Bone marrow (tissue), 2 donors: Measurements from ENCODE around the gene E4F1.
"Not testable (repeated sequence)": the region's sequence is repeated elsewhere in the genome, so short reads cannot be mapped to it uniquely, and the experiment has no call there.

Experiments
- DNase-seq, 2 donors: peaks; one replicate each; lab custom pipeline; 2025; lab: John Stamatoyannopoulos, UW

Gene E4F1

DNA sequence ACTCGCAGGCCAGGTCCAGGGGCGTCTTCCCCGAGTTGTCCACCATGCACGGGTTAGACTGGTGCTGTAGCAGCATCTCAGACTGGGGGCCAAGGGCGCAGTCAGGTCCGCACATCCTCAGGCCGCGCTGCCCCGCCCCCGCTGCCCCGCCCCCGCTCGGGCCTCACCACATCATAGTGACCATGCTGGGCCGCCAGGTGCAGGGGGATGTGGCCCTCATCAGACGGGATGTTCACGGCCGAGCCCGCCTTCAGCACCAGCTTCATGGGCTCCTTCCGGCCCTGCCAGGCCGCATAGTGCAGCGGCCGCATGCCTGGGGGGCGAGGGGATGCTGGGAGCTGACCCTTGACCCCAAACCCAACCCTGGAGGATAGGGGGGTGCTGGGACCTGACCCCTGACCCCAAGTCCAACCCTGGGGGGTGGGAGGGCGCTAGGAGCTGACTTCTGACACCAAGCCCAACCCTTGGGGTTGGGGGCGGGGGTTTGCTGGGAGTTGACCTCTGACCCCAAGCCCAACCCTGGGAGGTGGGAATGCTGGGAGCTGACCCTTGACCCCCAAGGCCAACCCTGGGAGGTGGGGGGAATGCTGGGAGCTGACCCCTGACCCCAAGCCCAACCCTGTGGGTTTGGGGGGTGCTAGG, 34.0 kb upstream of the E4F1 start:
- DNase-seq: no peak

DNA sequence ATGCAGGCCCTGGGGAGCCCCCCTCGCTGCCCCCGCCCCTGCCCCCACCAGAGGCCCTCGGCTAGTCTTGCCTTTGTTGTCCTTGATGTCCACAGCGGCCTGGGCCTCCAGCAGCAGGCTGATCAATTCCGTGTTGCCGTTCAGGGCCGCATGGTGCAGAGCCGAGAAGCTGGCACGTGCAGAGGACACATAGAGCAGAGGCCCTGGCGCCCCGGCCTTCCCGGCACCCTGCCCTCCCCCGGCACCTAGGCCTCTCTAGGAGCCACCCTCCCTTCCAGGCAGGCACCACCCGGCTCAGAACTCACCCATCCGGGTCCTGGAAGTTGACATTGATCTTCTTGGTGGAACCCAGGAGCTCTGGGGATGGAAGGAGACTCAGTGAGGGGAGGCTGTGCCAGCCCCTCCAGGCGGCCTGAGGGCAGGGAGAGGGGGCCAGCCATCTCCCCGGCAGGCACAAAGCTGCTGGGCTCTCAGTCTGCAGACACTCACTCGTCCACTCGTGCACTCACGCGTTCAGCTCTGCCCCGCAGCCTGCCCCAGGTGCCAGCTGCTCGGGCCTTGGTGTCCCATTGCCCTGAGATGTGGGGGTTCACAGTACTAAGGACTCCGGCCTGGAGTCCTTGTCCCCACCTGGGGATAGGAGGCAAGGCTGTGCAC, 33.3 kb upstream of the E4F1 start:
- DNase-seq: no peak

- DNase-seq: no peak
Measured at GRCh38 chr16:2190659-2191445, 32.5 kb upstream of the E4F1 start.

DNA sequence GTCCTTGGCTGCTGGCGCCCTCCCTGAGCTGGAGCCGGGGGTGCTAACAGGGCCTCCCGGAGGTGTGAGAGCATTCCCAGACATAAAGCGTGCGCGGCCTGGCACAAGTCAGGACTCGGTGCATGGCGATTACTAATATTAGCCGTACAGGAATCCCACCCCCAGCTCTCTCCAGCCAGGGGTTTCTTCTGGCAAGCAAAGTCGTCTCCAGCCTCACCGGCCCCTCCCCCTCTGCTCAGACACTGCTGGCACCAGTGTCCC, 32.0 kb upstream of the E4F1 start:
- DNase-seq: no peak

DNA sequence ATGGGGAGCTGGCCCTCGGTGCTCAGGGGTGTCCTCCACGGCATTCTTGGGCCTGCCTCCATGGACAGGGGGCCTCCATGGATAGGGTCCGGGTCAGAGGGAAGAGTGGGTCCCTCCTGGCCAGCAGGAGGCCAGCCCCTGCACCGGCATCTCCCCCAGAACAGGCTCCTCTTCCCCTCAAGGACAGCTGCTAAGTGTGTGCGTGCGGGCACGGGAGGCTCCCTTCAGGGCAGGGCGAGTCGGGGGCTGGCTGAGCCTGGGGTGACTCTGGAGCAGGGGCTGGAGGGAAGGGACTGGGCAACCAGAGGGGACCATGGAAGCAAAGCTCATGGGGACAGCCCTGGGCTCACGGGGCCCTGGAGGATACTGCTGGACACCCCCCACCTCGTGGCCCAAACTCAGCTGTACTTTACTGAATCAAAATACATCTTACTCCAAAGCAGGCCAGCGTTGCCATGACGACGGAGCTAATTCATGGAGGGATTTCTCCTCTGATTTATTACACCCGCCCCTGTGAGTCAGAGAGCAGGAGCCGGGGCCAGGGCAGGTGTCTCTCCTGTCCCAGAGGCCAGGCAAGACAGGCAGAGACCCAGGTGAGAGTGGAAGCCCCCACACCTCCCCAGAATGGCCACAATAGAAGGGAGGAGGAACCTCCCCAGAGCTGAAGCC, 29.1 kb upstream of the E4F1 start:
- DNase-seq: no peak

DNA sequence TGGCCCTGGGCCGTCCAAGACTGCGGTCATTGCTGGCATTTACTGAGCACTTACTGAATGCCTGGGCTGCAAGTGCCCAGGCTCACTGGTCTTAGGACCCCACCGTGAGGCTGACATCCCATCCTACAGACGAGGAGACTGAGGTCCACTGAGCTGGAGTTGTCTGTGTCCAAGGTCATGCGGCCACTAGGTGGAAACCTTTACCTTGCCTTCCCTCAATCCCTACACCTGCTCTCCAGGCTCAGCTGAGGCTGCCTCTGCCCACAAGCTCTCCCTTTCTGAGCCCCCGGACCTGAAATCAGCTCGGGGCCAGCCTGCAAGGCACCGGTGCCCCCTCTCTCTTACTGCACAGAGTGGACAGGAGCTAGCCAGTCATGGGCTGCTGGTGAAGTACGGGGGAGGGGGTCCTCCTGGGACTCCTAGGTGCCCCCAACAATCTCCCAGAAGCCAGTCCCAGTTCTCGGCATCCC, 28.5 kb upstream of the E4F1 start:
- DNase-seq: no peak

DNA sequence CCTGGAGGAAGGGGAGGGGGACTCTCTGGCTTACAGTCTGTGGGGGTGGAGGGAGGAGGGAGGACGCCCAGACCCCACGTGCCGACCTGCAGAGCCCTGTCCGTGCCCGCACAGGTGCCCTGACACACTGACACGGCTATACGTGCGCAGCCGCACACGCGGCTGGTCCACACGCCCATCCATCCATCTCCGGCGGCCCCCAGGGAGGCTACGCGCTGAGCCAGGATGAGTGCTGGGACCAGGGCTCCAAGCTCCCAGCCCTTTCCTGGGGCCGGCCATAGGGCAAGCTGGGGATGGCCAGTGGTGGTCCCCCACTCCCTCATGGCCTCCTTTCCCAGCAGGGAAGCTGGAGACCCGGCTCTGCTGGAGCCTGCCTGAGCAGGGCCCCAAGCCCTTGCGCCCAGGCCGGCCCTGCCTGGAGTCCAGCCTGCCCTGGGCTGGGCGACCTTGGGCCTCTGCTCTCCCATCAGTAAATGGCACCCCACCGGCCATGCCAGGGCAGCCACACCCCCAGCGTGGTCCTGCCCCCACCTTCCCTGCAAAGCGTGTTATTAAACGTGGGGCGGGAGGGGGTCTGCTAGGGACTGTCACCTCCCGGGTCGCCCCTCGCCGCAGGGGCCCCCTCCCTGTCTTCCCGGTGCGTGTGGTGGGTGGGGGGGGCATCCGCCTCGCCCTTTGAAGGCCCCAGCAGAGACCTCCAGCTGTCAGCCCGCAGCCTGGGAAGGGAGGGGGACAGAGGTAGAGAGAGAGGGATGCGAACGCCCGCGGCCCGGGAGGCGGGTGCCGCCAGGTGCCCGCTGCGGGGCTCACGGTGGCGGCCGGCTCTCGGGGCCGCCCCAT, 27.8 kb upstream of the E4F1 start:
- no peak for DNase-seq

DNA sequence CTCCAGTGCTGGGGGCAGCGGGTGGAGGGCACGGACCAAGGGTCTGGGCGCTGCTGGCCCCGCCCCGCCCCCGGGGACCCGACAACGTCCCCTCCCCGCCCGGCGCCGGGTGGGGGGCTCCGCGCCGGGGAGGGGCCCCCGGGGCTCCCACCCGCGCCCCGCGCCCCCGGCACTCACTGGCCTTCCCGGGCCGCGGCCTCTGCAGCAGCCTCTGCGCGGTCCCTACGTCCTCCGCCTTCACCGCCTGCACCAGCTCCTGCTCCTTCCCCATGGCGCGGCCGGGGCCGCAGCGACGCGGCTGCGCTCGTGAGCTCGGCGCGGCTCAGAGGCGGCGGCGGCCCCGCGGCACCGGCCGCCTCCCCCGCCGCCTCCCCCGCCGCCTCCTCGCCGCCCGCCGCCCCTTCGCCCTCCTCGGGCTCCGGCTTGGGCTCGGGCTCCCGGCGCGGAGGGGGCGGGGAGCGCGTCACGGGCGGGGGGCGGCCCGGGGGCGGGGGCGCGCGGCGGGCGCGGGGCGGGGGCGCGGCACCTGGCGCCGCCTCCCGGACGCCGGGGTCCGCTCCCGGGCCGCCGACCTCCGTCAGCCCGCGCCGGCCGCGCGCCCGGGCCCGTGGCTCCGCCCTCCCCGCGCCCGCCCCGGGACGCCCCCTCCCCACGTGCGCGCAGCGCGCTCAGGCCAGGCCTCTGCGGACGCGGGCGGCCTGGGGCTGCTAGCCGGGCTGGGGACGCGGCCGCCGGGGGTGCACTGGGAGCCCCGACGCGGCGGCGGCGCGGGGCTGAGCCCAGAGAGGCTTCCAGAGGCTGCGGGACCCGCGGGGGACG, 27.0 kb upstream of the E4F1 start, which contains the start of gene CASKIN1:
TSS of gene CASKIN1 (minus strand) at position 444 of the 819 bp plus-strand sequence. CDS start at position 271, 173 bp downstream.
- DNase-seq: no peak

GRCh38 chr16:2196981-2197511, 26.3 kb upstream of the E4F1 start:
- DNase-seq: no peak

DNA sequence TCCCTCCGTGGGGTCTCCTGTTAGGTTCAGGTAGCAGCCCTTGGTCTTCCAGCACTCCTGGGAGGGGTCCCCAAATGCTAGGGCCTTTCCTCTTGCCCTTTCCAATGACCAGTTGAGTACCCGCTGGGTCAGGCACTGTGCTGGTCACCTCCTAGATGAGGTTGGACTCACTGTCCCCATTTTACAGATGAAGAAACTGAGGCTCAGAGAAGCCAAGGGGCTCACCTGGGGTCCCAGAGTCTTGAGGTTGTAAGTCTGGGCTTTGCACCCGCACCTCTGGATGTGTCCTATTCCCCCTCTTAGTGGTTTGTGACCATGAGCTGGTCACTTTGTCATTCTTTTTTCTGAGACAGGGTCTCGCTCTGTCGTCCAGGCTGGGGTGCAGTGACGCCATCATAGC, 25.6 kb upstream of the E4F1 start:
- no peak for DNase-seq

DNA sequence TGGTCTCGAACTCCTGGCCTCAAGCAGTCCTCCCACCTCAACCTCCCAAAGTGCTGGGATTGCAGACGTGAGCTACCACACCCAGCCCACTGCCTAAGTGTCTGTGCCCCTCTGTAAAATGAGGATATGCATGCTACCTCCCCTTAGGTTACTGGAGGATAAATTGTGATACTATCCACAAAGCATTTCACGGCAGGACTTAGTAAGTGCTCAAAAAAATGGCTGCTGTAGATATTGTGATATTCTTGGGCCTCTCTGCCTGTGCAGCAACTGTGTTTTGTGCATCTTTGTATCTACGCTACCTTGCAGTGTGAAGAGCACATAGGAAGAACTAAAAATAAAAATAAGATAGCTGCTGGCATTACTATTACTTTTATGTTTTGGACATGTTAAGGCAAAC, 25.1 kb upstream of the E4F1 start:
- DNase-seq: no peak

DNA sequence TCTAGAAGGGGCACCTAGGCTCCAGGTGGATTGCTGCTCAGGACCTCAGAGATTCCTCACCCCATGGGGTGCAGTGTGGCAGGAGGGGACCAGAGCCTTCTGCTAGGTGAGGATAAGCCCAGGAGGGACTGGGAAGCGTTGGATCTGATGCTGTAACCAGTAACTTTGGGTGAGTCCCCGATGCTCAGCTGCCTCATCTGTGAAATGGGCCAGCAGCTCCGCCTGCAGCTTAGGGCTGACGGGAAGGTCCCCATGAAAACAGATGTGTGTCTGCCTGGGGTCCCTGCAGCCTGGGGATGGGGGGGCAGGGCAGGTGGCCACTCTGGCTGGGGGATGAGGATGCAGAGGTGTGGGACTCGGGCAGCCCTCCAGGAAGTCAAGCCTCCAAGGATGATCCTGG, 24.3 kb upstream of the E4F1 start:
- DNase-seq: no peak

DNA sequence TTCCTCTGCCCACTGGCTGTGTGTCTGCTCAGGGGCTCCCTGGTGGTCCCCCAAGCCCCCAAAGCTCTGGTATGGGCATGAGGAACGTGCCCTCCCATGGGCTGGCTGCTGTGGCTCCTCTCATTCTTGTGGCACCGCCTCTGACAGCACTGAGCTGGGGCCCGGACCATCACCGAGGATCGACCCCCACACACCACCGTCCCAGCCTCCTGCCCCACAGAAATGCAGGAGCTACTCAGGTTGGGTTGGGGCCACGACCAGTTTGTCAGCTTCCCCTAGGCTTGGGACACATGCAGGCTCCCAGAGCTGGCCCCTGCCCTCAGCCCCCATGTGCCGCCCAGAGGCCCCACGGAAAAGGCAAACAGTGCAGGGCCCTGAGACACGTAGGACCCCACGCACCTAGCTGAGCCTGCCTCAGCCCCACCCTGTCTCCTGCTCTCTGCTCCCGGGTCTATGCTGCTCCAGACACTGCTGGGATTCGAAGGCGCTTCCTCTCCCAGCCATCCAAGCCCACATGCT, 23.7 kb upstream of the E4F1 start:
- no peak for DNase-seq

DNA sequence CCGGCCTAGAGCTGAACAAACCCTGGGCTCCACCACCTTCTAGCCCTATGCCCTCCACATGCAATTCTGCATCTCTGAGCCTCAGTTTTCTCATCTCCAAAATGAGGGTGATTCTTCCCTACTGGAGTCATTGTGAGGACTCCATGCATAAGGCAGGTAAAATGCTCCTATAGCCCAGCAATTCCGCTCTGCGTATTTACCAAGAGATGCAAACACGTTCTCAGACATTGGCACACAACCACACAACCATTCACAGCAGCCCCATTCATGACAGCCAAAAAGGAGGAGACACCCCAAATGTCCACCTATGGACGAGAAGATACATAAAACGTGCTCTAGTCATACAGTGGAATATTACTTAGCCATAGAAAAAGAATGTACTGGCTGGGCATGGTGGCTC, 23.1 kb upstream of the E4F1 start:
- DNase-seq: no peak

DNA sequence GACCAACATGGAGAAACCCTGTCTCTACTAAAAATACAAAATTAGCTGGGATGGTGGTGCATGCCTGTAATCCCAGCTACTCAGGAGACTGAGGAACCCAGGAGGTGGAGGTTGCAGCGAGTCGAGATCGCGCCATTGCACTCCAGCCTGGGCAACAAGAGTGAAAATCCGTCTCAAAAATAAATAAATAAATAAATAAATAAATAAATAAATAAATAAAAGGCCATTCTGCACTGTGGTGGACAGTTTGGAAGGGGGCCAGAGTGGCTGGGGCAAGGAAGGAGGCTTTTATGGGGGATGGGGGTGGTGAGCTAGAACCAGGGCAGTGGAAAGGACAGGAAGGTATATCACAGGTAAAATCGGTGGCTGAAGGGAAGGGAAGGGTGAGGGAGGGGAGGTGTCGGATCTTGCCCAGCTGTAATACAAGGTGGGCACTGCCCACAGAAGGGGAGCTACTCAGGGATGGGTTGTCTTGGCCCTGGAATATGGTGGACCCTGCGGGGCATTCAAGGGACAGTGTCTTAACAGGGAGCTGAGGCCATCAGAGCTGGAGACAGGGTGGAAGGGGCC, 20.2 kb upstream of the E4F1 start:
- DNase-seq: not testable (repeated sequence)

GRCh38 chr16:2204416-2205103, 18.8 kb upstream of the E4F1 start:
- no peak for DNase-seq

DNA sequence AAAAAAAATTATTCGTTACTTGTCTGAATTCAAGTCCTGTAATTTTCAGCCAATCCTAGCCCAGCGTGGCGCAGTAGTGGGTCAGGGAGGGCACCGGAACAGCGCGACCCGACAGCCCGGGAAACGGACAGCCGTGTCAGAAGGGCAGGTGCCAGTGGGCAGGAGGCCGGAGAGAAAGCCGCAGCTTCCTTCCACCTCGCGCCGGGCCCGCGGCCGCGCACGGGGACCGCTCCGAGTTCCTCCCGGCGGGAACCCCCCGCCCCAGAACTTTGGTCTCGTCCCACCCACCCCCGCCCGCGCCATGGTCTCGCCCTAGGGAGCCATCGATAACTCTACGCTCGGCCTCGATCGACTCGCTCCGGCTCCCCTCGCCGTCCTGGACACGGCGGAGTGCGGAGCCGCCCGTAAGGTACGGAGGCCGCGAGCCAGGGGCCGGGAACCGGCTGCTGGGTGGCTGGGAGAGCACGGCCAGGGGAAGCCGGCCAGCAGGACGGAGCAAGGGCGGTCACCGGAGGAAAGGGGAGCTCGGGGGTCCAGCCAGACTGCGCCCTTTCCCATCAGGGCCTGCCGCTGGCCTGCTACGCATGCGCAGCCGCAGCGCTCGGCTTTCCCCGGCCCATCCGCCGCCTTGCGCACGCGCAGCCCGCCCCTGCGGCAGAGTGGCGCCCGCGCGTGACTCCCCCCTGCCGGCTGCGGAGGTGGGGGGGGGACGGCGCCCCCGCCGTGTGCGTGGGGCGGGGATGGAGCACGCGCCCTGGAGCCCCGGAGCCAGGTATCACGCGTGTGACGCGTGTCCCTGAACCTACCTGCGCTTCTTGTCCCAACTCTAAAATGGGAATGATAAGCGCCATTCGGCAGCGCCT, 18.1 kb upstream of the E4F1 start, which contains the start of gene MLST8:
TSS of gene MLST8 (plus strand) at position 351 of the 863 bp plus-strand sequence. CDS start 632 bp downstream, outside the sequence.
- DNase-seq: peak; percentile 58 to 99

DNA sequence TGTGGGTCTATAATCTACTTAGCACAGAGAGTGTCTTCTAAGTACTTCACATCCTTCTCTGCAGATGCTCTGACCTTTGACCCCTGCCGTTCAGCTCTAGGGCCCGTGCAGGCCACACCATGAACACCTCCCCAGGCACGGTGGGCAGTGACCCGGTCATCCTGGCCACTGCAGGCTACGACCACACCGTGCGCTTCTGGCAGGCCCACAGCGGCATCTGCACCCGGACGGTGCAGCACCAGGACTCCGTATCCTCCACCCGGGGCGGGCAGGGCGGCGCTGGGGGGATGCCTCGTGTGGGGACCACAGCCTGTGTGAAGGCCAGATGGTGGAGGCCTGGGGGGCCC, 17.5 kb upstream of the E4F1 start:
- no peak for DNase-seq

DNA sequence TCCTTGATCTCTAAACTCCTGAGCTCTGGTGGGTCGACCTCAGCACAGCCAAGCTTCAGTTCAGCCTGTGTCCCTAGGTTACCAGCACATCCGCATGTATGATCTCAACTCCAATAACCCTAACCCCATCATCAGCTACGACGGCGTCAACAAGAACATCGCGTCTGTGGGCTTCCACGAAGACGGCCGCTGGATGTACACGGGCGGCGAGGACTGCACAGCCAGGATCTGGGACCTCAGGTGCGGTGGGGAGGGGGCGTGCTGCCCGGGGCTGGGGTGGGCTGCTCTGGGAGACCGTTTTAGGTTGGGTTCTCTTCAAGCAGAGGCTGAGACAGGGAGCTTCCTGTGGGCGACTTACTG, 17.0 kb upstream of the E4F1 start:
- DNase-seq: no peak
